GM18907 (cell line): ENCODE results near the gene MGAT4C.
"Not testable (repeated sequence)": the region's sequence is repeated elsewhere in the genome, so short reads cannot be mapped to it uniquely, and the experiment has no call there.

Experiments used
- ATAC-seq: cut with Tn5 transposase; IDR thresholded peaks from one replicate; pipeline ENCODE4 v1.9.1; 2021; ENCODE audit warnings: mild to moderate bottlenecking, moderate library complexity; ENCODE audit not compliant: unreplicated experiment

The MGAT4C gene

DNA sequence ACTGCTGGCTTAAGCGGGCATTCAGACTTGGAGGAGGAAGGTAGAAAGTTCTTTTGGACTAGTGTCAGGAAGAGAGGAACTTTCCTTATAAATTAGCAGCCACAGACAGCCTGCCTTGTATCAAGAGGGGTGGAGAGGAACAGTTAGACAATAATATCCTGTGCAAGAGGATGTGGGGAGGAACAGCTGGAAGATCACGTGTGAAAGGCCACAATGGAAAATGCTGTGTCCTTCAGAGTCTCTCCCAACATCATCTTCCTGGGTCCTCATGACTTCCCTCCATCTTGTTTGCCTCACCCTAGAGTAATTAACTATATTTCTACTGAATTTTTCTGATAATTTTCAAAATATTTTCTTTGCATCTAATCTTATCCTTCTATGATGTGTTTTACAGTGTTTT lies 117.4 kb downstream of the MGAT4C start:
- ATAC-seq, result no peak

DNA sequence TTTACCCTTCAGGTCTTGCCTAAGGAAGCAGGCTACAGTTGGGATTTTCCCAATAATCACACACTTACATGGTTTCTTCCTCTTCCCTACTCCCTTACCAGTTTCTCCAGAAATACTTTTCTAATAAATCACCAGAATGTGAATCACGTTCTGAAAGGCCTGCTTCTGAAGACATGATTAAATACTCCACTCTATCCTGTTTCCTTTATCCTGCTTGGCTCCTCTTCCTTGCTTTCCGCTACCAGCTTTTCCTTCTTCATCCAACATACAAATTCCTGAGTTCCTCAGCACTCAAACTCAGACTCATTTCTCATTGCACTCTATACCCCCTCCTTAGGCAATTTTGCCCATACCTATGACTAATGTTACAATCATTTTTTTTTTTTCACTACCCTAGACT lies 118.3 kb downstream of the MGAT4C start:
- ATAC-seq, result no peak

DNA sequence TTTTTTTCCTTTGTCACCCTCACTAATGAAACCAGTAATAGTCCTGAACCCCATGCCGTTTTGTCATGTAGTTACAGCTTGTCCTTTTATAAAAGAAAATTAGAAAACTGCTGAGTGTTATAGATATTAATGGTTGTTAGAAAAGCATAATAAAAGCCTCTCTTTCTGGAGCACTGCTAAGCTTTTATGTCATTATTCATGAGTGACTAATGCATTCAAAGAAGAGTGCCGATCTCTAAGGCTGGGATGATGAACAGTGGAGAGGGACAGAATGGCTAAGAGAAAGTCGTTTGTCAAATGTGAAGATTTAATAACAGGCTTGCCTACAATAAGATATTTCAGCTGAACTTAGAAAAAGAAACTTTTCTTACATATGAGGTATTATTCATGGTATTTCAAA lies 121.6 kb downstream of the MGAT4C start:
- no peak for ATAC-seq

DNA sequence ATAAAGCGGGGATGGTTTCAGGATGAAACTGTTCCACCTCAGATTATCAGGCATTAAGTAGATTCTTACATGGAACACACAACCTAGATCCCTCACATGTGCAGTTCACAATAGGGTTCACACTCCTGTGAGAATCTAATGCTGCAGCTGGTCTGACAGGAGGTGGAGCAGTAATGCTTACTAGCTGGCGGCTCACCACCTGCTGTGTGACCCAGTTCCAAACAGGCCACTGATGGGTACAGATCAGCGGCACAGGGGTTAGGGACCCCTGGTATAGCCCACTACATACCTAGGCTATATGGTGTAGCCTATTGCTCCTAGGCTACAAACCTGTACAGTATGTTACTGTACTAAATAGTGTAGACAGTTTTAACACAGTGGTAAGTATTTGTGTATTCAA lies 129.3 kb downstream of the MGAT4C start:
- ATAC-seq, result not testable (repeated sequence)

DNA sequence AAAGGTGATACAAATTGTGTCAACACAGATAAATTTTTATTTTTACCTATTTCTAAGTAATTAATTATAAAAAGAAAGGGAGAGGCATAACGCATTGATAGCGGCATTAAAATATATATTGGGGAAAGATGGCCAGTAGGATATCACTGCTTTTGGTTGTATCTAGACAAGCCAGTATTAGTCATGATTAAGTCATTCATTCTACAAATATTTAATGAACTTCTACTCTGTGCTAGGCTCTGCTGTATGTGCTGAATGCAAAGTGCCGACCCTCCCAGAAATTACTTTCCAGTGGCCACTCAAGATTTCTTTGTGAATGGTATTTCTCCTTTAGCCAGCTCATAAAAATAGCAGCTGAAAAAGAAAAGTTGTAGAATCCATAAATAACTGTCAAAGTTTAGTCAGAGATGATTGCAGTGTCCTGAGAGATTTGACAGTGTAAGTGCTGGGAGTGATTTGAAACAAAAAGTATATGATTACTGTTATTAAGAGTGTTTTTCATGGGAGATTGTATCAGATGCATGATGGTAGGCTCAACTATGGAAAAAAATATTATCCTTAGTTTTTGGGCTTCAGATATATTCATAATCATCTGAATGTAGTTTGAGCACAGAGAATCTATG lies 133.2 kb downstream of the MGAT4C start:
- ATAC-seq, result no peak

DNA sequence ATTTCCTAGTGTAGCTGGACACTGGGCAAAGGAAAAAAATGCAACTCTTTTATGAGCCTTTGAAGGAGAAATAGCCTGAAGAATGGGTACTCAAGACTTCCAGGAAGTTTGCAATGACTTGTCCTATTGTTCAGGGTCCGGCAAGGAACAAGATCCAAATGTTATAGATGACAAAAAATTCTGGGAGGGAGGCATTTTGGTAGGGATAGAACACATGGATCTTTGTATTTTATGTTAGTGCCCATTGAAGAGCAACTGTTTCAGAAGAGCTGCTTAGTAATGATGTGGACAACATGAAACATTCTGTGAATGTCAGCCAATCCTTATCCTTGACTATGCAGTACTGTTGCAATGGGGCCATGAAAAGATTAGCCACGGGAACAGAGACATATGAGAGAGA lies 138.0 kb downstream of the MGAT4C start:
- ATAC-seq, result no peak

DNA sequence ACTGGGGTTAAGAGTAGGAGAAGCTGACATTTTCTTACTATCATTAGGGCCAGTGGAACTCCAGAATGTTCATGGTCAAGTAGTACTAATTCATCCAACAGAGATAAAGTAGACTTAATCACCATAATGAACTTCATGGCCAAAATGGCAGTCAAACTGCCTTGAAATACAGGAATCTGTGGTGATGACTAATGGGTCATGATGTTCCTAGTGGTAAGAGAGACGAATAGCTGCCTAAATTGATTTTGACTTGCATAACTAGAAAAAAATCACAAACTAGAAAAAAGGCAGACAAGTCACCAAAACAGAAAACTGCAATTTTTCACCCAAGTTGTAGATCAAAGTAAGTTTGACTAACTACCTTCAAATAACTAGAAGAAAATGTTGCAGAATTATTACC lies 138.5 kb downstream of the MGAT4C start:
- no peak for ATAC-seq

DNA sequence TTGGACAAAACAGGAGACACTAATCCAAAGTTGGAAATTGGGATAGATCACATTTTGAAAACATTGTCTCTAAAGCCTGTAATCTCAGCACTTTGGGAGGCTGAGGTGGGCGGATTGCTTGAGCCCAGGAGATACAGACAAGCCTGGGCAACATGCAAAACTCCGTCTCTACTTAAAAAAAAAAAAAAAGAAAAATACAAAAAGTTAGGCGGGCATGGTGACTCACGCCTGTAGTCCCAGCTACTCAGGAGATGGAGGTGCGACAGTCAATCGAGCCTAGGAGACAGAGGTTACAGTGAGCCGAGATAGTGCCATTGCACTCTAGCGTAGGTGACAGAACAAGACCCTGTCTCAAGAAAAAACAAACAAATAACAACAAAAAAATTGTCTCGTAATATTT lies 152.1 kb downstream of the MGAT4C start:
- no peak for ATAC-seq

DNA sequence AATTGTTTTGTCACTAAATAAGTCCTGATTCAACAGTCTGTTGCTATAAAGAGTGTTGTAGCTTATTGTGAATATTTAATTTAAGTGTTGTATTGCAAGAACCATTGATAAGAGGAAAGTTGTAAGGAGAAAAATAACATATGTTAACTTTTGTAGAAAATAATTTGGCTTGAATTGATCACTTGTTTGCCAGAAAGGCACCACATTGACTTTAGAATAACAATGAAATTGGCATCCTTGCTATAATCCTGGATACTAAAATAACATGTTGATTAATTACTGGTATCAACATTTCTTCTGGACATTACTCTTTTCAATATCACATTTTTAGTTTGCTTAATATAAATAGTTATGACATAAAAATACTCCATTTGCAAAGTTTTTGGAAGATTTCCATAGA lies 159.0 kb downstream of the MGAT4C start:
- ATAC-seq, result no peak

DNA sequence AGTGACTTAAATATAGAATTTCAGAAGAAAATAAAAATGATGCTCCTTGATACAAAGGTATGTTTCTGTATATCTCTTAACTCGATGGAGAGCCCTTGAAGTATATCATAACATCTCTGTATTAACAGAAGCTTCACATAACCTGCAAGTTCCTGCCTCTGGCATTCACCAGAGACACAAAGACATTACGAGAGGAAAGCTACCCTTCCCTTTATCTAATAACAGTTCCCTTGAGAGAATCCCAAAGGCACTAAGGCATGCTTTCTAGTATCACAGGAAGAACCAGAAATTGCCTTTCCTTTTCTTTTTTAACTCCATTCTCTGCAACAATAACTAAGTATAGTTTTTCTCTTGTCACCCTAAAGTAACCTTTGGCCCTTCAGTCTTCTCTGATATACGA lies 164.5 kb downstream of the MGAT4C start:
- ATAC-seq, result no peak

DNA sequence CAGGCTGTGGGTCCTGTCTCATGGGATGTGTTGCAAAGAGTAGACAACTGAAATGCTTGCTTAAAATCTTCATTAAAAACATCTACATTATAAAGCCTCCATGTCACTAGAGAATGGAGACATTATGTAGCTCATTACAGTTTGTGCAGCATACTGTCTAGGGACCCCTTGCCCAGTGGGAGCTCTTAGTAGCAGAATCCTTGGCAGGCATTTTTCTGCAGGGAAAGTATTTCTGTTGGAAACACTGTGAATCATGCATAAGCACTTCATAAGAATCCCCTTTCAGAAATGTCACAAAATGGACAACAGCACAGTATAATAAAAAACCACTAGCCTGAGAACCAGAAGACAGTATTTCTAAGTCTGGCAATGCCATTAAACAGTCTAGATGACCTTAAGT lies 174.3 kb downstream of the MGAT4C start:
- ATAC-seq, result no peak

DNA sequence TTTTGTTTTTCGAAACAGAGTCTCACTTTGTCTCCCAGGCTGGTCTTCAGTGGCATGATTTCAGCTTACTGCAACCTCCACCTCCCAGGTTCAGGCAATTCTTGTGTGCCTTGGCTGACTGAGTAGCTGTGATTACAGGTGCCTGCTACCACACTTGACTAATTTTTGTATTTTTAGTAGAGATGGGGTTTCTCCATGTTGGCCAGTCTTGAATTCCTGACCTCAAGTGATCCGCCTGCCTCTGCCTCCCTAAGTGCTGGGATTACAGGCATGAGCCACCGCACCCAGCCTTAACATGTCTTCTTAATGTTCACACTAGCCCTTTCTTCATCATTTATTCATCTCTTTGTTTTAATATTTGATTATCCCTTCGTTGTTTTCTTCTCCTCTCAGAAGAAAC lies 197.1 kb downstream of the MGAT4C start:
- not testable (repeated sequence) for ATAC-seq

DNA sequence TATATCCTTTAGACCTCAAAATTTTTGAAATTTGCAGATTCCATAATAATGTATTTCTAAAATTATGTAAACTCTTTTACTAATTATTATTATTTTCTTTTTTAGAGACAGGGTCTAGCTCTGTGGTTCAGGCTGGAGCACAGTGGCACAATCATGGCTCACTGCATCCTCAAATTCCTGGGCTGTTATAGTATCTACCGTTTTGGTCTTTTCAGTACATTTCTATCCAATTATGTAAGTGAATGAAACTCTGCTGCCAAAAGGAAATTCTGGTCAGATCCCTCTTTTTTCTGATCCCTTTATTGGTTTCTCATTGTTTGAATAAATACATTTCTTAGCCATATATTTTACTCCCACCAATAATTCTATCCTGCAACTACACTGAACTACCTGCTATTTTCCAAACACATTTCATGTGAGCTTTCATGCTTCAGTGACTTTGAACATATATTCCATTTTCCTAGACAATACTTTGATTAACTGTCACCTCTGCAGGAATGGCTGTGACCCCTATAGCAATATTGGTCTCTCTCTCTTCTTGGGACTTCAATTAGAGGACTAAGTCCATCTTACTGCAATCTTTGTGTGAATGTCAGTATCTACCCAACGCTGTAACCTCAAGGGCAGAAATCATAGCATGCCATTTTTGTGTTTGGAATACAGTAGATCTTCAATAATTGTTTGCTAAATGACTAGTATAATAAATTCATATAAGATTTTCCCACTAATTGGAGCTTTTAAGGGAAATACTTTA lies 198.9 kb downstream of the MGAT4C start:
- no peak for ATAC-seq

DNA sequence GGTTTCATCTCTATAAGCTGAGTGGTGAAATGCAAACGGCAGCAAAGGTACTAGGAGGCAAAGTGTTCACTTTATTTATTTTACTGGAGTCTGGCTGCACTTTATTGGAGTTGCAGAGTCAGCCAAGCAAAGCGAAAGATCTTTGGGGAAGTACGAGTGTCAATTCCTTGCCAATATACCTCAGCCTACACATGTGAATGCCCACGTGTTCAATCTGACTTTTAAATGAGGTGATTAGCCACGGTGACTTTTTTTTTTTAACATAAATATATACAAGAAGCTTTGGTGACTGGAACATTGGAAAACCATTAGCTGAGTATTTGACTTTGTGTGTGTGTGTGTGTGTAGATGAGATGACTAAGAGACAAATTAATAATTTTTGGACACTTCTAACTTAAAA lies 203.3 kb downstream of the MGAT4C start:
- no peak for ATAC-seq

DNA sequence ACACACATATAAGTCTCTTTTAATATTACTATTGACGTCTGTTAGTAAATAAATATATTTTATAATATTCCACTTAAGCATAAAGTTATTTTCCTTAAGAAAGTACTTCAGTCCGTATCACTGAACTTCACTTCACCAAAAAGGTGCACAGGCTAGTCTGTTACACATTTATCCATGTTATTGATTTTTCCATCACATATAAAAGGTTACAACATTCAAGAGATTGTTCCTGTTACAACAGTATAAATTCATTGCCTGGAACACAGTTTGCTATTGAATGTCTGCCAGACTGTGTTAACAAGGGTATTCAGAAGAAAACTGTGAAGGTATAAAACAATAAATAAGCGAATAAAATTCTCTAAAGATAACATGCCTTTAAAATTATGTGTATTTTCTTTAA lies 206.2 kb downstream of the MGAT4C start:
- ATAC-seq, result no peak

DNA sequence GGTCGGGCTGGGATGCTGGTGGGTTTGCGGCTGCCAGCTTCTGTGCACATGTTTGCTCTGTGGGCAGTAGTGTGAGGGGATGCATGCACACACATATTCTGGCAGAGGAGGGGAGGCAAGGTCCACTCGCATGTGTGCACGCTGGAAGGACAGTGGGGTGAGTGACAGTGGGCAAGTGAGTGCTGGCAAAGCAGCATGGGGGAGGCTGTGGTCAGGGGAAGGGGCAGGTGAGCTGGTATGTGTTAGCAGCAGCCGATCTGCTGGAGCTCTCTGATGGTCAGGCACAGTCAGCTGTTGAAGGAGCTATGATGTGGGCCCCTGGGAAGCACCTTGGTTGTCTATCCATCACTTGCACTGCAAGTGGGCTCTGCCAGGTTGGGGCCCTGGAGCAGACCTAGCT lies 211.8 kb downstream of the MGAT4C start:
- no peak for ATAC-seq

DNA sequence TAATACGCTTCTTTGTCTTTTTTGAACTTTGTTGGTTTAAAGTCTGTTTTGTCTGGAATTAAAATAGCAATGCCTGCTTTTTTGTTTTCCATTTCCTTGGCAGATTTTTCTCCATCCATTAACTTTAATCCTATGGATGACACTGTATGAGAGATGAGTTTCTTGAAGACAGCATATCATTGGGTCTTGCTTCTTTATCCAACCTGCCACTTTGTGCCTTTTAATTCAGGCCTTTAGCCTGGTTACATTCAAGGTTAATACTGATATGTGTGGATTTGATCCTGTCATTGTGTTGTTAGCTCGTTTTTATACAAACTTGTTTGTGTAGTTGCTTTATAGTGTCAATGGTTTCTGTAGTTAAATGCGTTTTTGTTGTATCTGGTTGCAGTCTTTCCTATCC lies 214.1 kb downstream of the MGAT4C start:
- ATAC-seq, result no peak

DNA sequence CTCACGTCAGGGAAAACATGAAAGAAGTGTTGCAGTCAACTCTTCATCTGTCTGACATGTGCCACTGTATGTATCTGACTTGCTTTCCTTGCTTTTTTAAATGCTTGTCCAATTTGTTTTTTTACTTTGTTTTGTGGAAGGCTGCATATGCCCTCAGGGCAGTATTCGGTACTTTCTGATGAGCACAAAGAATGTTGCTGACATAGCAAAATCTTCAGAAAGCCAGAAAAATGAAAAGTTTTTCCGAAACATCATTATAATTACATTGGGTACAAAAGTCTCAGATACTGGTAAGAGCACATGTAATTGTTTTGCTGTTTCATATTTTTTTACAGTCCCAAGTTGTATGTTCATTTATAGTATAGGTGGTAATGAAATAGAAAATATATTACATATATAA lies 237.8 kb downstream of the MGAT4C start:
- no peak for ATAC-seq

DNA sequence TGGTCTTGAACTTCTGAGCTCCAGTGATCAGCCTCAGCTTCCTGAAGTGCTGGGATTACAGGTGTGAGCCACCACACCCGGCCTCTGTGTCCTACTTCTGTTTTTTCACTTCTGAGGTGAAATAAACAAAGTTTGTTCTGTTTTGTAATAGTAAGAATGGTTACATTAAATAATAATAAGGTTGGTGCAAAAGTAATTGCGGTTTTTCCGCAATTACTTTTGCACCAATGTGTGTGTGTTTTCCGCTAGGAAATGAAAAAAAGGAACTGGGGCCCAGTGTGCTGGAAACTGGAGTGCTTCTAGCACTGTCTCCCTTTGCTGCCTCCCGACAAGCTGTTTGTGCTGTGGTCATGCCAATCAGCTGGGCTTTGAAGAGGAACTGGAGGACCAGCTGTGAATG lies 241.2 kb downstream of the MGAT4C start:
- no peak for ATAC-seq

DNA sequence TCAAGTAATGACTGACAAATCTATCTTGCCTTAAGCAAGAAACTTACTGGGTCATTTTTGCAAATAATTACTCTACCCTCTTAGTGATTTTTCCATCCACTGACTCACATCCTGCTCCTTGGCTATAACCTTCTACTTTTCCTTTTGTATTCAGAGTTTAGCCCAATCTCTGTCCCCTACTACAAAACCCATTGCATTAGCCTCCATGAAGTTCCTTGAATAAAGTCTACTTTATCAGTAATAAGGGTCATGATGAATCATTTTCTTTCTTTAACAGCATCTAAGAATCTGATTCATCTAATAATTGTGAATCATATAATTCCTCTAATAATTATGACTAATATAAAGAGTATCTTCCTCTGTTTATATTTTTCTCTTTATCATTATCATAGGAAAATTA lies 249.5 kb downstream of the MGAT4C start:
- ATAC-seq, result no peak

DNA sequence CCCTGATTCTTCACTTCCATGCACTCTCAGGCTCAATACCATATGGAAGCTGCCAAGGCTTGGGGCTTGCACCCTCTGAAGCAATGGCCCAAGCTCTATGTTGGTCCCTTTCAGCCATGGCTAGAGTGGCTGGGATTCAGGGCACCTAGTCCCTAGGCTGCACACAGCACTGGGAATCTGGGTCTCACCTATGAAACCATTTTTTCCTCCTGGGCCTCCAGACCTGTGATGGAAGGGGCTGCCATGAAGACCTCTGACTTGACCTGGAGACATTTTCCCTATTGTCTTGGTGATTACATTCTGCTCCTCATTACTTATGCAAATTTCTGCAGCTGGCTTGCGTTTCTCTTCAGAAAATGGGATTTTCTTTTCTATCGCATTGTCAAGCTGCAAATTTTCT lies 258.1 kb downstream of the MGAT4C start:
- no peak for ATAC-seq

DNA sequence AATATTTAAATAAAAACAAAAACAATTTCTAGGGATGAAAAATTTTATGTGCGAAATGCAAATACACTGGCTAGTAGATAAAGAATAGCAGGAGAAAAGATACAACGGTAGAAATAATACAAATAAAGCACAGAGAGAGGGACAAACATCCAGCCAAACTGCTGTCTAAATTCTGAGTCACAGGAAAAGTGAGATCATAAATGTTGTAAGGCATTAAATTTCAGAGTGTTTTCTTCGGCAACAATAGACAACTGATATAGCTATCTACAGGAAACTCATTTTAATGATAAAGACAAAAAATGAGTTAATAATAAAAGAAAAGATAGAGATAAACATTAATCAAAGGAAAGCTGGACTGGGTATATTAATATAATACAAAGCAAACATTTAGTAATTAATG lies 259.9 kb downstream of the MGAT4C start:
- no peak for ATAC-seq

DNA sequence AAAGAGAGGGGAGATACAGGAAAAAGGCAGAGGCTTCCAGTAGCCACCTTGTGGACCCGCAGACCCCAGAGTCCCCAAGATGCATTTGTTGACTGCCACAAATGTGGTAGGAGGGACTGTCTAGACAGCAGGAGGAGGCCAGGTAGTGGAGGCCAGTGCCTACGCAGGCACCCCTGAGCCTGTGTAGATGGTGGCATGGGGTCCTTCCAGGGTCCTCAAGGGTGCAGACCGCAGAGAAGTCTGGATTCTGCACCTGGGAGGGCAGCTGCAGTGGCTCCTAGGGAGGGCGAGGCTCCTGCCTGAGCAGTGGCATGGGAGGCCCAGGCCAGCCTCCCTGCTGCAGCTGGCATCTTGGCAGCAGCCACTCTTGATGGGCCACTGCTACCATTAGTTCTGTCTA lies 262.4 kb downstream of the MGAT4C start:
- ATAC-seq, result no peak
